Upper lobe of left lung (tissue), 4 donors: ENCODE data around the gene DGKZ.

Experiments
- CTCF ChIP-seq, 6 experiments: fragments of 450-650 bp in 4 of 6; fragments of 200-600 bp in 2 of 6; sonication (generic) in 2 of 6; IDR thresholded peaks; one replicate each; pipeline ENCODE4 v1.5.1; 2016 to 2019; ENCODE audit warnings: antibody characterized with exemption in 6 of 6
- POLR2A ChIP-seq, 4 donors: fragments of 450-650 bp; IDR thresholded peaks; one replicate each; pipeline ENCODE4 v1.5.1; 2016 to 2017; ENCODE audit warnings: antibody characterized with exemption in 4 of 4, mild to moderate bottlenecking in 2 of 4
- POLR2AphosphoS5 ChIP-seq, 2 donors: sonication (generic); formaldehyde crosslinking; IDR thresholded peaks; one replicate each; pipeline ENCODE4 v1.5.1; 2017; ENCODE audit warnings: antibody characterized with exemption in 2 of 2

DNA sequence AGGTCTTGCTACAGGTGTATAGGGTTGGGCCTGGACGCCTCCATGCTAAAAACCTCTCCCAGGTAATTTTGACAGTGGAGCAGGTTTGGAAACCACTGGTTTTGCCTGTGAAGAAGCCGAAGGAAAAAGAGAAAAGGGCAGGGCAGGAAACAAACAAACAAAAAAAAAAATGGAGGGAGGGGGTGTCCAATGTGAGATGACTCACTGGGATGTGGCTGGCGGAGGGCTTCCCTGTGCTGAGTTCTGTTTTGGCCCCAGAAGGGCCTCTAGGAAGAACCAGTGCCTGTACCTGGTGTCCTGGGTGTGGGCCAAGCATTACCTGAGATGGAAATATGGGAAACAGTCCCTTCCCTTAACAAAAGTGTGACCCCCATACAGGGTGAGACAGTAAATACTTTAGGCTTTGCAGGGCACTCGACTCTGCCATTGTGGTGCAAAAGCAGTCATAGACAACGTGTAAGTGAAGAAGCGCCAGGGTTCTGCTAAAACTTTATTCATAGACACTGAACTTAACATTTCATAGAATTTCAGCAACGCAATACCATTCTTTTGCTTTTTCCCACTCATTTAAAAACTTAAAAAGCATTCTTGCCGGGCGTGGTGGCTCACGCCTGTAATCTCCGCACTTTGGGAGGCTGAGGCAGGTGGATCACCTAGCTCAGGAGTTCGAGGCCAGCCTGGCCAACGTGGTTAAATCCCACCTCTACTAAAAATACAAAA is 9.5 kb upstream of the DGKZ start:
- TF ChIP-seq CTCF (IDR thresholded peaks at IDR 0.05) (no peak), POLR2A (IDR thresholded peaks at IDR 0.05) (no peak), POLR2AphosphoS5 (IDR thresholded peaks at IDR 0.05) (no peak)
